GM21367 (cell line): ENCODE data around the gene PROM1.
A peak's percentile ranks its signal among the peaks of the same experiment; 100 is the strongest.

Experiments used
- ATAC-seq: cut with Tn5 transposase; IDR thresholded peaks from one replicate; pipeline ENCODE4 v1.9.1; 2021; ENCODE audit not compliant: unreplicated experiment

Gene PROM1

DNA sequence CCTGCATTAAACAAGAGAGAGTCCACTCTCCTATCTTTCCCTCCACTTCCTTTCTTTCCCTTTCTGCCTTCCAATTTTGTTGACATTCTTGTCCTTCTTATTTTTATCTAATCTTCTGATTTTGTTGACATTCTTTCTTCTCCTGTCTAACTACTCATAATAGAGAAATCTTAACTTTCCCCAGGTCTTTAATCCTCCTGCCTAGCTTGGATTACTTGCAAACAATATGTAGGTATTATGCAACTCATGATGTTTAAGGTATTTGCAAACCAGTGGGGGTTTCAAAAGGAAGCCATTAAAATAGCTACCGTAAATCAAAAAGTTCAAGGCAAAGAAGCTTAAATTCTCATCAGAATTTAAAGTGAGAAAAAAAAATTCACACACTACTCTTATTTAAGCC lies 53.9 kb downstream of the PROM1 start:
- no peak for ATAC-seq

DNA sequence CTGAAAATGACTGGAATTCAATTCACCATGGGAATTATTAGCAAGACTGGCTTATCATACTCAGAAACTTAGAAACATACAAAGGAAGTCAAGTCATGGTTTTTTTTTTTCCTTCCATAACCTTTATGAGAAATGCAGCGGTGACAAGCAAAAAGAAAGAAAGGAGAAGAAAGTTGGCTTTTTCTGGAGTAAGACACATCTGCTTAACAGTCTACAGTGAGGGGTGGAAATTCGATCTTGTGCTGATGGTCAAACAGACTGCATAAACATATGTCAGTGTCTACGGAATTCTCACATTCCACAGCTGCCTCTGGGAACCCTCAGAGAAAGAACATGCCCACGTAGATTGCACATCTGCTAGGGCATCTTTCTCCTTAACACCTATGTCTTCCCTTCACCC lies 54.6 kb downstream of the PROM1 start:
- no peak for ATAC-seq

DNA sequence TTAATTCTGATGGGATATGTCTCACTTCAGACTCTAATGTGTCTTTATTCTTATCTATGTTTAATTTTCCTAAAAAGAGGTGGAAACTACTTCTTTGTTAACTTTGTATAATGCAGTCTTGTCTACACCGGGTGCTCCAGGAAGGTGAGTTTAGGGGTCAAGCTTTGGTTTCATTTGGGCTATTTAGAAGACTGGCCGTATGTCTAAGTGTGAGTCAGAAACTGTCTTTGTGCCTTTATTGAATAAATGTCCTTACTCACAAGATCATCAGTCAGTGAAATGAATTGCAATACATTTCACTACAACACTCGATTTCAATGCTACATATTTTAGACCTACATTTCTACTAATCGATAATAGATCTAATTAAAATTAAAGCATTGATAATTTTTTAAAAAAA lies 56.2 kb downstream of the PROM1 start:
- ATAC-seq: no peak

DNA sequence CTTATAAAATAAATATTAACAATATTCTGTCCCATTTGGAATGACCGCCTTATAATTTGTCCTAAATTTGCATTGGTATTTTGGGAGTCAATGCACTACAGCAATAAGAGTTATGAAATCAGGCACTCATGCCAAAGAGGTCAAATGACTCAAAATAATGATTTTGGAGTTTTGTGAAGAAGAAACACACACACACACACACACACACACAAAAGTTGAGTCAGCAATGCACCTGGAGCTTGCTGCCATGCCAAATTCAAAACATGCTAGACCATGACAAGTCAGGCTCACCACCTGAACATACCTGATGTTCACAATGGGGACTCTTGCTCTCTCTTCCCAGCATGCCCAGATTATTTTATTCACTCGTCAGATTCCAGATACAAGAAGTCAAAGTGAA lies 56.7 kb downstream of the PROM1 start:
- ATAC-seq: no peak

DNA sequence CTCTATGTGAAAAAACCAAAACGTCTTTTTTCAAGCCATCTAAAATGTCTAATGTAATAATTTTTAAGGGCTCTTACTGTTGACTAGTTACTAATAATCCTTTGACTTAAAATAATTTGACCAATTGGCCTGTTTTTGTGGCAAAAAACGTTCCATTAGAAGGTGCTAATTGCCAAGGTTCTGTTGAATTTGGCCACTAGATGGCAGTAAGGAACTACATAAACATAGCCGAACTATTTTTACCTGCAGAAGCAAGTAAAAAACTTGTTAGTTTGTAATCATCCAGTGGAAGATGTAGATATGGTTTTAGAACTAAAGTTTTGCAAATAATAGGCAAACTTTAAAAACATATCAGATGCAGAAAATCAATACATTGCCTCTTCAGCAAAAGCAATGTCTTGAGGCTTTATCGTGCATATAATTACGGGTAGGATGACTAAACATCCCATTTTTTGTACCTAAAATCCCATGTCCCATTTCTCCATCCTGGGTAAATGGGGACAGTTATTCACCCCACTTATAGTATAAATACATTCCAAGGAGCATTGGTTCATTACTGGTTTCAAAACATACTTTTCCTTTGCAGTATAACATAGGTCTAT lies 57.6 kb downstream of the PROM1 start:
- no peak for ATAC-seq

DNA sequence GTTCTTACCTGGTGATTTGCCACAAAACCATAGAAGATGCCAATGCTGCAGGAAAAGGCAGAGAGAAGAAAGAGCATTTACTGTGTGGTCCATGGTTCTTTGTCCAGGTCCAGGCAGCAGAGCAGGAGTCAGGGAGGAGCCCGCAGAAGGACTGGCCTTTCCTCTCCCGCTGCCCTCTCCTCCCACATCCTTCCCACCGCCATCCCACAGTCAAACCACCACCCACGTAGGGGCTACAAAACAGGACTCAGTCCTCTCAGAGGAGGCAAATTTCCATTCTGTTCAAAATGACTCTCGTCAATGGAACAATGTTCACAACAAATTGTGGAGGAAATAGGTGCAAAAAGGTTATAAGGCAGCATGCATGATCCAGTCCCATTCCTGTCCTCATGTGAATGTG lies 58.6 kb downstream of the PROM1 start:
- no peak for ATAC-seq

DNA sequence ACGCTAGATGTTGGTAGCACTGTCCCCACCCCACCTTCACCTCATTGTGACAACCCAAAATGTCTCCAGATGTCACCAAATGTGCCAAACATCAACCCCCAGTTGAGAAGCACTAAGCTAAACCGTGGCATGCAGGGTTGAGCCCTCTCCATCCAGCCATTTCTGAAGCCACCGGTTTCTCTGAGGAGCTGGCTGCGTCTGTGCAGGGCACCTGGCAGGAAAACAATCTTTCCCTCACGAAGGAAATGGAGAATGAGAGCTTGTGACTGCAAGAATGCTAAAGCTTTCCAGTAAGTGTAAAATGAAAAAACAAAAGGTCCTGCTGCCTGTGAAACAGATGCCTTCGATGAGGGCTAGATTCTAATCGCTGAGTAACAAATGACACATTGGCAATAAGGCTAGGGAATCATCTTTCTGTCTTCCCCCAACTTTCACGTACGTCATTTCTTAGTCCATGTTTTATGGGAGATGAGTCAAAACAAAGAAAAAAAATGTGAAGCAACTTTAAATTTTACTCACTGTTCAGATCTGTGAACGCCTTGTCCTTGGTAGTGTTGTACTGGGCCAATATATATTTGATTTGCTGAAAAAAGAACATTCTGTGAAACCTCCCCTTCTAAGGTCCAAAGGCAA lies 59.9 kb downstream of the PROM1 start:
- ATAC-seq: no peak

DNA sequence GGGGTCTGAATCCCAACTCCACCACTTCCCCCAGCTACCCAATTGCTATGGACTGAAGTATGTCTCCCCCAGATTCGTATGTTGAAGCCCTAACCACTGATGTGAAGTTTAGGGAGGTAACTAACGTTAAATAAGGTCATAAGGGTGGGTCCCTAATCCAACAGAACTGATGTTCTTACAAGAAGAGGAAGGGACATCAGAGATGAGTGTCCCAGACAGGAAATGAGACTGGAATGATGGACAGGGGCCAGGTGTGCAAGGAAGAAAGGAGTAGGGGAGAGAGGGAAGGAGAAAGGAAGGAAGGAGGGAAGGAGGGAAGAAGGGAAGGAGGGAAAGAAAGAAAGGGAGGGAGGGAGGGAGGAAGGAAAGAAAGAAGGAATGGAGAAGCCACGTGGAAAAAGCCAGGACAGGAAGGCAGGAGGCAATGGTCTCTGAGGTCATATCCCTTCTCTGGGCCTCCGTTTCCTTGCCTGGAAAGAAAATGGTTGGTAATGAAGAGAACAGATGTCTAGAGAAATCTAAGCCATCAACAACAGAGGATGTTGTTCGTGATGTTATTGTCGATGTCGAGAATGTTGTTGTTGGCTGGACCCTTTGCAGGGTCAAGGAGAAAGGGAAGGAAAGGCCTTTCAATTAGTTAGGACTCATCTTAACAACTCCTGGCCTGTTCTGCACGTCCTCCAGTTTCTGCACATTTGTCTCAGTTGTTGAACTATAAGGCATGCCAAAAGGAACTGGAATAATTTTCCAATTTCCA lies 61.8 kb downstream of the PROM1 start:
- no peak for ATAC-seq

DNA sequence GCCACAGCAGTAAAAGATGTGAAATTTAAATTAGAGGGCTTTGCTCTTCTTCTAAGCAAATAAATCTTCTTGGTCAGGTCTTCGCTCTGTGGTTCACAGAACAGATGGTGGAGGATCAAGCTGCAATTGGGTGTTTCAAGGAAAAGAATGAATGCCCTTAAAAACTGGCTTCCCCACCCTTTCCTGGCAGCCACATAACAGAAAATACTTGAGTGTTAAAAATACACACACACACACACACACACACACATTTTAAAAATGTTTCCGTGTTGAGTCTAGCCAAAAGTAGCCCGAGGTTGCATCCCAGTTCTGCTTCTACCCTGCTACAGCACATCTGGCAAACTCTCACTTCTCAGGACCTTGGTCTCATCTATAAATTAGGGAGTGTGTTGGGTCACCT lies 64.2 kb downstream of the PROM1 start:
- no peak for ATAC-seq

DNA sequence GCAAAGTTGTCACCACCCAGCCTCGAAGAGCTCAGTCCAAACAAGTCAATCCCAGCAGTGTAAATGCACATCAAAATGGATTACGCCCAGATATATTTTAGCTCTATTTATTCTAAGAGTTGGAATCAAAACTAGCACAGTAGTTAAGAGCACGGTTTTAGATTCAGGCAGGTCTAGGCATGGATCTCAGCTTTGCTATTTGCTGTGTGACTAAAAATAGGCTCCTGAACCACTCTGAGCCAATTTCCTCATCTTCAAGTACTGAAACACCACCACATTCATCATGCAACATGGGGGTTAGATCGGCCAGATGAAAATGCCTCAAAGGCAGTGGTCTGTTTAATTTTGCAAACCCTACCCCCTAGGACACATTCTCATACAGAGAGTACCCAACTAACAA lies 65.0 kb downstream of the PROM1 start:
- ATAC-seq: no peak

DNA sequence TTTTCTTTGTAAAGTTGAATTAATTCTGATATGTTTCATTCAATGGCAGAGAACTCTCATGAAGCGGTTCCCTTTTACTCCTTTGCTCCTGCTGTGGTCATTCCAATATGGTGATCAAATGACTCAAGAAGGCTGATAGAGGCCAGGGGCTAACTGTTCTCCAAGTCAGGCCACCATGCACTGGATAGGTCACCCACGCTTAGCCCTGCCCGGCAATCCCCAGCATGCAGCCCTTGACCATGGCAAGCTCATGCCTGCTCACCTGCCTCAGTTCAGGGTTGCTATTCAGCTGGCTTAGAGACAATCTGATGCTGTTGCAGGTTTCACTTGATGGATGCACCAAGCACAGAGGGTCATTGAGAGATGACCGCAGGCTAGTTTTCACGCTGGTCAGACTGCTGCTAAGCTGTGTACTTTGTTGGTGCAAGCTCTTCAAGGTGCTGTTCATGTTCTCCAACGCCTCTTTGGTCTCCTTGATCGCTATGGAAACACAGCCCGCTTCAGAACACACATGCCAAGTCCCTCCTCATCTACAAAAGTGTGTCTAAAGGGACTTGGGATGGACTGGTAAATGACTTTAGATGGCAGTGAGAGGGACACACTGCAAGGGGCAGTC lies 65.7 kb downstream of the PROM1 start:
- ATAC-seq: no peak

DNA sequence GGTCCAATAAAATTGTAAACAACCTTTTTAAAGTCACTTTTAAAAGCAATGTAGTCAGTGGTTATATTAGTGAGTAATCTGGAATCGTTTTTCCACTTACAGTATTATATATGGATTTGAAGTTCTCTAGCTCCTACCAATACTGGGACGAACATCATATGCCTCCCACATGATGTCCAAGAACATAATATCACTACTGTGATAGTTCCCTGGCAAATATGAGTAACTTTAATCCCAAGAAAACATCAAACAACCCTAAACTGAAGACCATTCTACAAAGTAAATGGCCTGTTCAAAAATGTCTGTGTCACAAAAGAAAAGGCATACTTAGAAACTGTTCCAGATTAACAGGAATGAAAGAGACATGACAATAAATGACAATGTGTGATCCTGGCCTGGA lies 67.3 kb downstream of the PROM1 start:
- ATAC-seq: no peak

DNA sequence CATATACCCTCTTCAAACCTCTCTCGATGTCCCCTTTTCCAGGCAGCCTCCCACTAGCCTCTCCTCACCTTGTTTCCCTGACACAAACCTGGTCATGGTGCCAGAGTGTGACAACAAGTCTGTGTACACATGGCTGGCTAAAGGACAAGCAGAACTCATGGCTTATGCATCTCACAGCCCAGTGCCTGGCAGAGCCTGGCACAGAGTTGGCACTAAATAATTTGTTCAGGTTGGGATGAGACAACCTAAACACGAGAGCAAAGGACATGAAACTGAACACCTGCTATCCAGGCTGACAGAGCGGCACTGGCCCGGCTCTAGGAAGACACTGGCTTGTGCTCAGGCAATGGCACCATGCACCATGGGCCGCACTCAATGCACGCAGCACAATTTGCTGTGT lies 72.7 kb downstream of the PROM1 start:
- ATAC-seq: no peak

DNA sequence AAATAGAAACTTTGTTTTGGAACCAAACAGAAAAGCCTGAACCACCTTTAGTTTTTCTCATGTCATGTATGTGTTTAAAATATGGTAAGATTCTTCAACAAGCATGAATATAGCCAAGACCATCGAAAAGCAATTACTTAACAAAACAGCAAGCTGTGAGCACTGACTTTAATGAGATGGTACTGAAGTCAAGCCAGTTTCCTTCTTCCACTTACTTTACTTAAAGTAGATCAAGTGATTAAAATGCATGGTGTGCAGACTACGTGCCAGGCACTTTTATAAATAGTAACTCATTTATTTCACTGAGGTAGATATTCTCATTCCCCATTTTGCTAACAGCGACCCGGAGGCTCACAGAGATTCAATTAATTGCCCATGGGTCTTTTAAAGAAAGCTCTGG lies 74.7 kb downstream of the PROM1 start:
- ATAC-seq: no peak

DNA sequence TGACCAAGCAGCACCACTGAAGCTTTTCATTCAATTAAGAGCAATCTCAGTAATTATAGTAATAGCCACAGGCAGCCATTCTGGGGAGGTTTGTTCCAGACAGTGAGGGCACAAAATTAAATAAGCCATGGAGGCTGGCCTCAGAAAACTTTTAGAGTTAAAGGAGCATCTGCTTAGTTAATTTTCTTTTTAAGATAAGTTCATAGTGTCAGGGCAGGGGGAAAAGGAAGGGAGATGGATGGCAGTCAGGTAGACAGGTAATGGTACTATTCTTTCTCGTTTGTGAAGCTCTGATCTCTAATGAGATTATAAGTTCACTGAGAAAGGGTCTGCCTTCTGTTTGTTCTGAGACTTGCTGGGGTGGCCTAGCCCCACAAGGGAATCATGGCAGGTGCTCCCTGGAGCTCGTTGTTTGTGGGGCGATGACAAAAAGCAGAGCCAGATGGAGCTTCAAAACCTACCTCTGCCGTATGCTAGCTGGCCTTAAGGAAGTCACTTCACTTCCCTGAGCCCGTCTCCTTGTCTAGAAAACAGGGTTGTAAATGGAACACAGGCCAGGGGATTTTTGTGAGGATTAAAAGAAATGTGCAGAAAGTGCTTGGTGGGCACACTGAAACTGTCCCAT lies 76.2 kb downstream of the PROM1 start:
- no peak for ATAC-seq

DNA sequence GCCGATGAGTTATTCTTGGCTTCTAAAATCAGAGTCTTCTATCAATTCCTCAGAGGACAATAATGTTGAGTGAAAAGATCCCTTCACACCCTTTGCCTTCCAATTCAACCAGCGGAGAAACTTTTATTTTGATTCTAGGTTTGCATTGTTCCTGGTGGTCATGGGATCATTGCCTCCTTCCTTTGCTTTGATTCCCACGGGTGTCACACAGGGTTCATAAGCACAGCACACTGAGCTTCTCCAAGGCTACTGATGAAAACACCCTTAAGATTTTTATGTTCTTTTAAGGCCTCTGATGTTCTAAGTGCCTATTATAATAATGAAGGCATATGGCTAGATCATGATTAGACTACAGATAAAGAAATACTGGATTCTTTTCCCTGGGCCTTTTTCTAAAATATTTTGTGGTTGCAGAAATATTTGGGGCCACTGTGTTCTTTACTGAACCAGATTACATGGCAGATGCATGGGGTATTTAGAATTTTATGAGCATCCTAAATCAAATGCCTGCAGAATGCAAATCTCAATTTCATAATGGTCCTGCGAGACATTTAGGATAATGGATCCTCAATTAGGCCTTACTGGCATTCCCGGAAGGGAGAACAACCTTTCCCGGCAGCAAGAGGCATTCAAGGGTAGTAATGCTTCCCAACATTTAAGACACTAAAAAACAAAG lies 76.9 kb downstream of the PROM1 start:
- no peak for ATAC-seq

DNA sequence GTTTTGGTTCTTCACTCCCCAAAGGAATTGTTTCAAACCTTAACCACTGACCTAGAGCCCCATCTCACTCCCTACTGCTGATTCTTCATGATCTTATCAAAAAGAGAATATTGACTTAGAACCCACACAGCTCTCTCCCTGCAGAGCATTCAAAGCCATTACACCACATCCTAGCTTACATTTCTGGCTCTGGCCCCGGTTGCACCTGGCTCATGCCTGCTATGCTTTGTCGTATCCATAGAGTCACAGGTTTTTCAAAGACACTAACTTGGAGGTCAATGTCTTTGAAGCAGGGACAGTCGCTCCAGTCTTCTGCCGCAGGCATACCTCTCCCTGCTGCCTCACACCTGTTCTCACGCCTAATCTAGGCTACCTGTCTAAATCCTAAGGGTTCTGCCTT lies 78.1 kb downstream of the PROM1 start:
- no peak for ATAC-seq

DNA sequence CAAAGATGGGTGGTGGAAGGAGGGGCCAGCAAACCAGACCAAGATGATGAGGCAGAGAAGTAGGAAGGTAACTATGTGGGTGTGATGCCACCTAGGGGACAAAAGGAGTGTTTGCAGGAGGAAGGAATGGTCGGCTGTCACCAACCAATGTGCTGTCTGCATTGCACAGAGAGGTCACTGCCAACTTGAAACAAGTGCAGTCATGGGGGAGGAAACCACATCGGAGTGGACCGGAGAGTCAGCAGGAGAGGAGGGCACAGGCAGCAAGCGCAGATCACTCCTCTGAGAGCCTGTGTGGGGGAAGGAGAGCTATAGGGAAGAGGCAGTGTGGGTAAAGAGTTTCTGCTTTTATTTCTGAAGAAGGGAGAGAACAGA lies 82.4 kb downstream of the PROM1 start:
- peak; percentile 97 for ATAC-seq

DNA sequence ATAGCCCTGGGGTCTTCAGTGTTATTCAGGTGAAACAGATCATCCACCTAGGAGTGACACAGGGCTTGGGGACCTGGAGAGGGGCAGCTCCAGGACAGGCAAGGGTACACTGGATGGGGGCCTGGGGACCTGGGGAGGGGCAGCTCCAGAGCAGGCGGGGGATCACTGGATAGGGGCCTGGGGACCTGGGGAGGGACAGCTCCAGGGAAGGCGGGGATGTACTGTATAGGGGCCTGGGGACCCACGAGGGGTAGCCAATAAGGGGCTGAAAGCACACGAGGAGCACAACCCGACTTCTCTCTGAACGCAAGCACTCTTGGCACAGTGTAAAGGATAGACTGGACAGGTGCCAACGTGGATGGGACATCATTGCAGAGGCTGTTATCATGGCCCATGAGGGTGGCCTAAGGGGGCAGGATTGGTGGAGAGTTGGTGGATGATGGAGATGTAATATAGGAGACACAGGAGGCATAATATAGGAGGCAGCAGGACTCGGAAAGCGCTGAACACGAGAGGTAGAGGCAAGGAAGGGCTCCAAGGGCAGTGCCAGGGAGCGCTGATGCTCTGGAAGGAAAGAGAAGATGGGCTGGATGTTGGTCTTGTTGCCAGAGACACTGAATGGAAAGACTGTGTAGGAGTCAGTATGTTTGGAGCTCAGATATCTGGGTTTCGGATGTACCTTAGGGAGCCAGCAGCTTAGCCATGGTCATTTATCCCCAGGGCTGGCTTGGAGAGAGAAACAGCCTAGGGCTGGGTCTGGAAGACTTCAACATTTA lies 82.9 kb downstream of the PROM1 start:
- no peak for ATAC-seq

DNA sequence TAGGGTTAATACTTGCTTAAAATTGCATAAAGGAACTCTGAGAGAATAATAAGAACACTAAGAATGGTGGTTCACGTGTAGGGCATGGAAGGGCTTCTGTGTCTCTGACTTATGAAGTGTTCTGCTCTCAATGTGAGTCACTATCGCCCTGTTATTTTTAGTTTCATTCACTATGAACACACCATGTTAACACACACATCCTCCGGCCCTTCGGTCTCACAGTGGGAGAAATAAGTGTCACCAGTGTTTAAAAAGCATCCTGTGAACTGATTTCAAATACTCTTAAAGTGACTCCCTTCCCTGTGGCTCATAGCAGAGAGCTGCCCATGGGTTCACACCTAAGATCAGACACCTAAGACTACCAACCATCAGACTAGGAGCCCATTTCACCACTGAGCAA lies 87.0 kb downstream of the PROM1 start:
- no peak for ATAC-seq
